Endothelial cell of umbilical vein (primary cell): ENCODE data around the gene IPP. TPM values are rescaled to one million over a fixed set of nuclear protein-coding genes. Genes with fewer than 3 reads are reported as not detected.

Experiments
- BruUV-seq: library from RNA; stranded (reverse); fragments of 400-500 nt; replicated peaks from 2 replicates; lab custom pipeline; 2021; lab: Mats Ljungman, UMichigan
- CTCF ChIA-PET: fragments of 300-600, 350-600 bp; sonication (Branson Sonifier 250); formaldehyde crosslinking; loops from one replicate; lab custom pipeline; 2021; ENCODE audit warnings: antibody characterized with exemption, inconsistent platforms; lab: Charles Lee
- POLR2A ChIA-PET: fragments of 300-600, 350-600 bp; sonication (Branson Sonifier 250); formaldehyde crosslinking; loops from one replicate; lab custom pipeline; 2021; ENCODE audit warnings: antibody characterized with exemption, inconsistent platforms; lab: Charles Lee
- DNase-seq: peaks from one replicate; pipeline ENCODE4 v3.0.0-alpha.2; 2011; ENCODE audit warnings: low read depth, low spot score
- FAIRE-seq: peaks from 2 replicates; lab custom pipeline; 2011; peaks lifted over from hg19 to GRCh38; lab: Jason Lieb, UNC
- H2AFZ ChIP-seq: 2 replicates; pipeline ENCODE4 v1.6.0; 2012; ENCODE audit warnings: low read depth, low read length, control low read depth, inconsistent platforms
- H3K27ac ChIP-seq: 2 replicates; pipeline ENCODE4 v1.5.1; 2011; ENCODE audit warnings: low read depth, mild to moderate bottlenecking, control low read depth, low read length, moderate library complexity; ENCODE audit not compliant: insufficient read depth
- H3K27me3 ChIP-seq, 2 experiments: 2 replicates each; pipeline versions ENCODE4 v1.6.0 to v1.6.1; 2011; ENCODE audit warnings: low read length in 2 of 2, mixed read lengths in 1 of 2; ENCODE audit not compliant: control insufficient read depth in 2 of 2, insufficient read depth in 2 of 2
- H3K36me3 ChIP-seq, 2 experiments: 2 replicates in 1 of 2; 3 replicates in 1 of 2; pipeline ENCODE4 v1.5.1; 2011; ENCODE audit warnings: low read length in 2 of 2, mild to moderate bottlenecking in 1 of 2, moderate library complexity in 1 of 2; ENCODE audit not compliant: control insufficient read depth in 2 of 2, insufficient read depth in 2 of 2; ENCODE audit errors: extremely low read depth in 1 of 2
- H3K4me1 ChIP-seq: 3 replicates; pipeline ENCODE4 v1.5.1; 2011; ENCODE audit warnings: mild to moderate bottlenecking, low read length; ENCODE audit not compliant: control insufficient read depth, insufficient read depth; ENCODE audit errors: extremely low read depth
- H3K4me2 ChIP-seq: 2 replicates; pipeline ENCODE4 v1.6.1; 2011; ENCODE audit warnings: low read length, control low read depth, mixed read lengths; ENCODE audit not compliant: insufficient read depth
- H3K4me3 ChIP-seq, 3 experiments: fragments of 200-600 bp in 1 of 3; sonication (generic), shearing (Covaris generic) in 1 of 3; replicated peaks in 1 of 3; 2 replicates each; pipeline ENCODE4 v1.5.1; 2011 to 2016; ENCODE audit warnings: control low read depth in 3 of 3, low read length in 3 of 3, mild to moderate bottlenecking in 2 of 3, inconsistent platforms in 1 of 3, low read depth in 1 of 3, moderate library complexity in 1 of 3; ENCODE audit not compliant: insufficient read depth in 1 of 3
- H3K79me2 ChIP-seq: 2 replicates; pipeline ENCODE4 v1.6.0; 2012; ENCODE audit warnings: low read length, inconsistent platforms; ENCODE audit not compliant: control insufficient read depth, insufficient read depth
- H3K9ac ChIP-seq: replicated peaks from 2 replicates; pipeline ENCODE3; 2011; ENCODE audit warnings: low read length, control low read depth; ENCODE audit not compliant: insufficient read depth; ENCODE audit errors: extremely low read depth
- H3K9me1 ChIP-seq: replicated peaks from 3 replicates; pipeline ENCODE4 v1.6.0; 2011; ENCODE audit warnings: mild to moderate bottlenecking, low read length; ENCODE audit not compliant: control insufficient read depth, insufficient read depth; ENCODE audit errors: extremely low read depth
- H3K9me3 ChIP-seq: replicated peaks from 2 replicates; pipeline ENCODE4 v1.5.1; 2012; ENCODE audit warnings: low read length, inconsistent platforms; ENCODE audit not compliant: control insufficient read depth, insufficient read depth
- H4K20me1 ChIP-seq: replicated peaks from 2 replicates; pipeline ENCODE3; 2011; ENCODE audit warnings: mild to moderate bottlenecking, low read length; ENCODE audit not compliant: control insufficient read depth, insufficient read depth; ENCODE audit errors: extremely low read depth
- CTCF ChIP-seq, 2 donors: IDR thresholded peaks; 1 replicate in 1 of 2; 2 replicates in 1 of 2; pipeline ENCODE4 v1.5.1; 2011; ENCODE audit warnings: low read length in 2 of 2, mild to moderate bottlenecking in 2 of 2, moderate library complexity in 2 of 2, control low read depth in 1 of 2, inconsistent platforms in 1 of 2, low read depth in 1 of 2; ENCODE audit not compliant: insufficient read depth in 1 of 2; ENCODE audit errors: extremely low read depth in 1 of 2
- EZH2 ChIP-seq: IDR thresholded peaks from 2 replicates; pipeline ENCODE4 v1.6.1; 2012; ENCODE audit warnings: borderline replicate concordance, low read depth, mild to moderate bottlenecking, moderate library complexity, low read length, inconsistent platforms; ENCODE audit not compliant: severe bottlenecking
- FOS ChIP-seq: IDR thresholded peaks from 2 replicates; pipeline ENCODE4 v1.6.1; 2011; ENCODE audit warnings: mild to moderate bottlenecking, low read length, moderate library complexity, borderline replicate concordance; ENCODE audit not compliant: insufficient read depth
- GATA2 ChIP-seq: IDR thresholded peaks from 2 replicates; pipeline ENCODE4 v1.7.0; 2011; ENCODE audit warnings: low read depth, mild to moderate bottlenecking, moderate library complexity, mixed read lengths, low read length; ENCODE audit not compliant: insufficient read length, insufficient read depth
- JUN ChIP-seq: IDR thresholded peaks from 2 replicates; pipeline ENCODE4 v1.6.1; 2011; ENCODE audit warnings: borderline replicate concordance, low read depth; ENCODE audit not compliant: insufficient read length, insufficient read depth
- MAX ChIP-seq: IDR thresholded peaks from 2 replicates; pipeline ENCODE4 v1.6.1; 2011; ENCODE audit not compliant: insufficient read depth, insufficient read length
- MYC ChIP-seq: IDR thresholded peaks from one replicate; pipeline ENCODE4 v1.6.1; 2011; ENCODE audit warnings: mild to moderate bottlenecking, low read depth, low read length
- POLR2A ChIP-seq: IDR thresholded peaks from 2 replicates; pipeline ENCODE4 v1.6.1; 2012; ENCODE audit warnings: low read depth, mild to moderate bottlenecking, control low read depth, low read length
- POLR2AphosphoS5 ChIP-seq: IDR thresholded peaks from 2 replicates; pipeline ENCODE4 v1.6.1; 2012; ENCODE audit warnings: low read depth, mild to moderate bottlenecking, control low read depth, low read length, moderate library complexity; ENCODE audit not compliant: insufficient read depth
- dilution Hi-C: fragments of 300-500 bp; cut with MboI; formaldehyde crosslinking; loops from one replicate; pipeline ENCODE4 v1.15.0; 2019; ENCODE audit warnings: low sequenced_read_pairs; ENCODE audit not compliant: extremely low pct_ligation_motif_present
- intact Hi-C: fragments of 100-400 bp; cut with micrococcal nuclease; formaldehyde crosslinking; loops from one replicate; pipeline ENCODE4 v1.10.0; 2022
- polyA plus RNA-seq, 4 experiments: library from polyadenylated mRNA; depleted of rRNA in 3 of 4; stranded (reverse) in 3 of 4; unstranded in 1 of 4; fragments of >200 nt; gene quantifications; 2 replicates each; pipeline versions ENCODE4 v1.2.1 to v1.2.3, GENCODE V29; 2011 to 2012; ENCODE audit warnings: missing spikeins in 1 of 4
- total RNA-seq: library from RNA; stranded (reverse); gene quantifications from 2 replicates; pipeline ENCODE4 v1.2.3, GENCODE V29; 2021

The IPP gene
- total and polyA plus RNA-seq, 2 donors (not counting 3 experiments of a cell fraction or from before 2014, with no cell fraction given), result 2.1 to 6.3 TPM

DNA sequence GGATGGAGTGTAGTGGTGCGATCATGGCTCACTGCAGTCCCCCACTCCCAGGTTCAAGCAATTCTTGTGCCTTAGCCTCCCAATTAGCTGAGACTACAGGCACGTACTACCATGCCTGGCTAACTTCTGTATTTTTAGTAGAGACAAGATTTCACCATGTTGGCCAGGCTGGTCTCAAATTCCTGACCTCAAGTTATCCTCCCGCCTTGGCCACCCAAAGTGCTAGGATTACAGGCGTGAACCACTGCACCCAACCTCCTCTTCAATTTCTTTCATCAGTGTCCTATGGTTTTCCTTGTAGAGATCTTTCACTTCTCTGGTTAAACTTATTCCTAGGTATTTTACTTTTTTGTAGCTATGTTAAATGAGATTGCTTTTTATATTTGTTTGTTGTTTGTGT lies 42.3 kb upstream of the IPP start:
- H3K36me3 ChIP-seq, result no peaks in the 10 kb centered on the region
- H3K27me3 ChIP-seq, result no peaks in the 10 kb centered on the region
- dilution Hi-C loops, result no loop called here
- no peak overlapping the region for H3K9ac ChIP-seq
- H3K4me3 ChIP-seq, result no peak overlapping the region
- no peak overlapping the region for H3K27ac ChIP-seq
- no peak overlapping the region for H3K4me2 ChIP-seq
- H3K9me3 ChIP-seq, result no peaks in the 10 kb centered on the region
- no peaks in the 10 kb centered on the region for H3K79me2 ChIP-seq
- FAIRE-seq (no peak), DNase-seq (no peak)
- intact Hi-C loops, result no loop called here
- H3K4me1 ChIP-seq, result no peaks in the 10 kb centered on the region
- no peak overlapping the region for H2AFZ ChIP-seq
- ChIA-PET POLR2A (no interaction called here), CTCF (no interaction called here)
- TF ChIP-seq FOS (no peak), JUN (no peak), POLR2A (no peak), MAX (no peak), CTCF (IDR thresholded peaks at IDR 0.05; ENCODE audit: extremely low read depth in 1 of 2, insufficient read depth in 1 of 2, low read depth in 1 of 2, low read length in 2 of 2) (no peak), POLR2AphosphoS5 (no peak), MYC (no peak), GATA2 (no peak), EZH2 (no peak)
- no TSS peak for BruUV-seq
- H4K20me1 ChIP-seq, result no peaks in the 10 kb centered on the region
- H3K9me1 ChIP-seq, result no peaks in the 10 kb centered on the region
